Measurements from ENCODE around the gene BCR.
A peak's percentile ranks its signal among the peaks of the same experiment; 100 is the strongest.

Gene BCR

DNA sequence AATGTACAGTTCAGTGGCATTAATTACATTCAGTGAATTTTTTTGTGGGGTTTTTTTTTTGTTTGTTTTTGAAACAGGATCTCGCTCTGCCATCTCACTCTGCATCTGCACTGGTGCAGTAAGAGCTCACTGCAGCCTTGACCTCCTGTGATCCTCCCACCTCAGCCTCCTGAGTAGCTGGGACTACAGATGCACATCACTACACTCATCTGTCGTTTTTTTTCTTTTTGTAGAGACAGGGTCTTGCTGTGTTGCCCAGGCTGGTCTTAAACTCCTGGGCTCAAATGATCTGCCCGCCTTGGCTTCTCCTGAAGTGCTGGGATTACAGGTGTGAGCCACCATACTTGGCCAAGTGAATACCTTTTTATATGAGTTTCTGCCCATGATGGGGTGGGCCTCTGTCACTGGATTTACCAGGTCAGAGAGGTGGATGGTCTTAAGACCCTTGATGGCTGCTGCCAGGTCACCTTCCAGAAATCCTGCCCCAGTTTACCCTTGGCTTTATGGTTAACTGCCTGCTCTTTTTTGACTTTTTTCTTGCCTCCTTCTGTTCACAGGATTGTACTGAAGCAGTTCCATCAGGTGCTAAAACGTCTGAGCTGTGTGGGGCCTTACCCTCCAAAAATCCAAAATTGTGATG is 22.6 kb downstream of the BCR start:
- DNase-seq = no peak

DNA sequence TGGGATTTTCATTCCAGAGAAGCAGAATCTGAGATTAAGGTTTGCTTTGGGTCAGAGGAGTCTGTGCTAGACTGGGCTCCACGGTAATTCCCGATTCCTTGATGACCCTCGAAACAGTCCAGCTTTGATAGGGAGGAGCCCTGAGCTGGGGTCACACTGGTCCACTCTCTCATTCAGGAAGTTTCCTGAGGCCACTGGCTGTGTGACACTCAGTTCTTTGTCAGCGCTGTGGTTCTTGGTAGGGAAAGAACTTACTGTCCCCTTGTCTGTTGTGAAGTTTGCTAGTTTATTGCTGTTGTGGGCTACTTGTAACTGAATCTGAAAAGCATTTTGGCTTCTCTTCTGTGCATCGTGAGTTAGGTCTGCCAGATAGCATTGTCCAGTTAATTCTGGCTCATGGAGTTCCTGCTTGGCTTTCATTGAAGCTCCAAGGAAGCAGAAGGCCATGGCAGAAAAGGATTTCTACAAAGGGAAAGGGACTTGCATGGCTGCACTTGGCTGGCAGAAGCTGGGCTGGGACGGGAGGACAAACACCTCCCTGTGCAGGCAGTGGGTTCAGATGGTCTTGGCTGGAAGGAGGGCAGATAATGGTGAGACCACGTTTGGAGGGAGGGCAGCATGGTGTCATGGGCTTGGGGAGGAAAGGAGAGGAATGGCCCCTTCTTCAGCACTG is 23.3 kb downstream of the BCR start:
- no peak for DNase-seq

DNA sequence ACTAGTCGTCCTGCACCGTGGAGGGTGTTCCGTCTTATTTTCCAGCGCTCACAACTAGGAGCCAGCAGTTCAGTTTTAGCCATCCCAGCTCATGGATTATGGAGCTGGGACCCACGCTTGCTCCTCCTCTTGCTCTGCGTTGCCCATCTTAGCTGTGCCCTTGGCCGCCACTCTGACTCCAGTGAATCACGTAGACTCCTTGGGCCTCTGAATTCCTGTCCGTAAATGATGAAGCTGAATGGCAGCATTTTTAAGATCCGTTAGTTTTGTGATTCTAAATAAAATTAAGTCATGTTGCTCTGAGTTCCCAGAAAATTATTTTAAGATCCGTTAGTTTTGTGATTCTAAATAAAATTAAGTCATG is 23.8 kb downstream of the BCR start:
- DNase-seq = no peak

DNA sequence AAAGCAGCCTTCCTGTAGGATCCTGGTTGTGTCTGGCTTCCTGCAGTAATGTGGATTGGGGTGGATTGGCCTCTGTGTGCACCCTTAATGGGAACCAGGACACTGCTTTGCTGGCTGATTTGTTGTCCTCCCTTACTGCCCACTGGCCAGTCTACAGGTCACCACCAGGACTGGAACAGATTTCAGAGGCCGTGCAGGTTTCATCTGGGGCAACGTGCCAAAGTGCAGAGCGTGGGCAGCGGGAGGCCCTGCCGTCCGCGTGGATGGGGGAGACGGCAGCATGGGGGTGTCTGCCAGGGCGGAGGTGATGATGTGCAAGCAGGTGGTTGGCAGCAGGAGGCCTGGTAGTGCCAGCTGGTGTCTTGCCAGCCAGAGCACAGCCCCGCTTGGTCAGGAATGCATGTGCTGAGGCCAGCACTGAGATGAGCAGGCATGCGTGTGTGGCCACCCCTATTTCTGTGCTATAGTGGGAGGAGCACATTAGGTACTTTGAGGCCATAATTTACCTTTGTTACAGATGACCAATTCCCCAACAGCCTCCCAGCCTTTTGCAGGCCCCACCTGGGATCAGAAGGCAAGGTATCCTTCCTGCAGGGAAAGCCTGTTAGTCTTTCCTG is 24.3 kb downstream of the BCR start:
- DNase-seq = peak; percentile 50 to 56

DNA sequence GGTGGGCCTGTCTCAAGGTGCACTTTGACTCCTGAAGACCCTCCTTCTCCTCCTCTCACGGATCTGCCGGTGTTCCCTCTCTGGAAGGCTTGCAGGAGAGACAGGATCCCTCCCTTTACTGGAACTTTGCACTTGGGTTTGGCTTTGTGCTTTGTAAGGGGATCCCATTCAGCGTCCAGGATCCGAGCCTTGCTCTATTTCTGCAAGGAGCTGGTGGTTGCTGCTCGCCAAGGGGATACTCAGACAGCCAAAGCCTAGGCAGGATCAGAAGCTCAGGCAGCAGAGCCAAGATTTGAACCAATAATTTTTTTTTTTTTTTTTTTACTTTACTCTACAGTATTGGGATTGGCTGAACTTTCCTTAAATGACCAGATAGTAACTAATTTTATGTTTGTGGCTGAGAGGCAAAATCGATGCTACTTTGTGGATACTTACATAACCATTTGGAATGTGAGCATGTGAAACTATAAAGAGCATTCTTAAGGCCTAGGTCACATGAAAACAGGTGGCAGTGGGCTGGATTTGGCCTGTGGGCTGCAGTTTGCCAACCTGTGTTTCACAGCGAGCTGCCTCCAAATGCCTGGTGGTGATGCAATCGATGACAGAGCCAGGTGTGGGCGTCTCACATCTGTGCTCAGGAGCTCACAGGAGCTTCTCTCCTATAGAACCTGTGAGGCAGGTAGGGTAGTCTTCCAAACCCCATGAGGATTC is 25.2 kb downstream of the BCR start:
- DNase-seq = no peak

DNA sequence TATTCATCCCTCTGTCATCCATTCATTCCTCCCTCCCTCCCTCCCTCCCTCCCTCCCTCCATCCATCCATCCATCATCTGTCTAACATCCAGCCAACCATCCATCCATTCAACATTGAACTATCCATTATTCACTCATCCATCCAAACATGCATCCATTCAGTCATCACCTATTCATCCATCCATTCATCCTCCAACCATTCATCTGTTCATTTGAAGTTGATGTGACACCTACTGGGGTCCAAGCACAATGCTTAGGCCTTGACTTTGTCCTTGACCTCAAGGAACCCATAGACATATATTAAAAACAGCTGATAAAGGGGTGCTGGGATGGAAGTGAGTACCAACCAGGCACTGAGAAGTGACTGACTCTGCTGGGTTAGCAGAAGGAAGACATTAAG is 26.6 kb downstream of the BCR start:
- DNase-seq = no peak

DNA sequence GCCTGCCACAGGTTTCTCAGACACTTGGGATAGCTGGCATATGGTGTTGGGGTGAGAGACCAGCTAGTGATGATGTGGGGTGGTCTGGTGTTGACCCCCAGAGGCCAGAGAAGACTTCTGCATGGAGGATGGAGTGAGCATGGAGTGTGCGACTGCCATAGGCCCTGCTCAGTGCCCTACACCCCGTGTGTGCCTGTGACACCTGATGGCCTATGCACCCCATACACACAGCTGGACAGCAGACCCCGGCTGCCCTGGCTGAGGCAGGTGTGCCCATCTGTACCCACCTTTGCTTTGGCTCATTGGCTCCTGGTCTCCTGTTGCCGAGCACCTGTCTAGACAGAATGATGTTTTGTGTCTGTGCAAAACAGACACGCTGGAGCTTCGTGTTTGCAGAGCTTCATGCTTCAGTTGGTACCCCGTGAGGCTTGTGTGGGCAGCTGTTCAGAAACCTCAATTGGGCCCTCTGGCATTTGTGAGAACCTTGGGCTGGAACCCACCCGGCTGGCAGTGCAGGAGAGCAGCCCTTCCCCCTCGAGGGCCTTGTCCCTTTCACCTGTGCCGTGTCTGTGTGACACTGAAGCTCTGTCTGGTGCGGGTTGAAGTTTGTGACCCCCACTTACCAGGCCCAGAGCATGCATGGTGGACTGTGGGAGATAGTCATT is 27.6 kb downstream of the BCR start:
- DNase-seq = peak in 1 of 2 experiments; percentile 57

DNA sequence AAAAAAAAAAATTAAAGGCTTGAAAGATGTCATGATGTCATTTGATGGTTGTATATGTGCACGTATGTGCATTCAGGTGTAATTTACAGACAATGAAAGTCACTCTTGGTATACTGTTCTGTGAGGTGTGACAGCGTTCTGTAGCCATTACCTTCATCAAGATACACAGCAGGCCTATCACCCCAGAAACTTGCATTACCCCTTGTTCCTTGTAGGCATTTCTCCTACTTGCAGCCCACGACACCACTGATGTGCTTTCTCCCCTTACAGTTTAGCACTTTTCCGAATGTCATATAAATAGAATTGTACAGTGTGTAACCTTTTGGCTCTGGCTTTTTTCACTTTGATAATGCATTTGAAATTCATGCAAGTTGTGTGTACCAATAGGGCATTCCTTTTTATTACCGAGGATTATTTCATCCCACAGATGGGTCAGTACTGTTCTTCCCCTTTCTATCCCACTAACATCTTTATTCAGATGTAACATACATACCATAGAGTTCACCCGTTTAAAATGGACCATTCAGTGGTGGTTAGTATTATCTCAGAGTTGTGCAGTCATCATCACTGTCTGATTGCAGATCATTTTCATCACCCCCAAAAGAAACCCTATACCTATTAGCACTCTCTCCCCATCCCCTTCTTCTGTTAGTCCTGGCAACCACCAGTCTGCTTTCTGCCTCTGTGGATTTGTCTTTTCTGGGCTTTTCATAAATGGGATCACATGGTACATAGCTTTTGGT is 30.3 kb downstream of the BCR start:
- DNase-seq = no peak

DNA sequence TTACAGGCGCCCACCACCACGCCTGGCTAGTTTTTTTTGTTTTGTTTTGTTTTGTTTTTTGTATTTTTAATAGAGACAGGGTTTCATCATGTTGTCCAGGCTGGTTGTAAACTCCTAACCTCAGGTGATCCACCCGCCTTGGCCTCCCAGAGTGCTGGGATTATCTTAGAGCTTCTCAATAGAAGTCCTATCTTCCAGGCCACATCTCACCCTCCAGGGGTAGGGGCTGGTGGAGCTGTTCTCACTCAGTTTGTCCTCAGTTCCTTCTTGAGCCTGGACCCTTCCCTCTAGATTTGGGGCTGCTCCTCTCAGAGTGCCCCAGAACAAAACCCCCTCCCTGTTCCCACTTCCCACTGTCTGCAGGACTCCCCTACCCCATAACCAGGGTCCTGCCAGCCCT is 31.3 kb downstream of the BCR start:
- DNase-seq = no peak

DNA sequence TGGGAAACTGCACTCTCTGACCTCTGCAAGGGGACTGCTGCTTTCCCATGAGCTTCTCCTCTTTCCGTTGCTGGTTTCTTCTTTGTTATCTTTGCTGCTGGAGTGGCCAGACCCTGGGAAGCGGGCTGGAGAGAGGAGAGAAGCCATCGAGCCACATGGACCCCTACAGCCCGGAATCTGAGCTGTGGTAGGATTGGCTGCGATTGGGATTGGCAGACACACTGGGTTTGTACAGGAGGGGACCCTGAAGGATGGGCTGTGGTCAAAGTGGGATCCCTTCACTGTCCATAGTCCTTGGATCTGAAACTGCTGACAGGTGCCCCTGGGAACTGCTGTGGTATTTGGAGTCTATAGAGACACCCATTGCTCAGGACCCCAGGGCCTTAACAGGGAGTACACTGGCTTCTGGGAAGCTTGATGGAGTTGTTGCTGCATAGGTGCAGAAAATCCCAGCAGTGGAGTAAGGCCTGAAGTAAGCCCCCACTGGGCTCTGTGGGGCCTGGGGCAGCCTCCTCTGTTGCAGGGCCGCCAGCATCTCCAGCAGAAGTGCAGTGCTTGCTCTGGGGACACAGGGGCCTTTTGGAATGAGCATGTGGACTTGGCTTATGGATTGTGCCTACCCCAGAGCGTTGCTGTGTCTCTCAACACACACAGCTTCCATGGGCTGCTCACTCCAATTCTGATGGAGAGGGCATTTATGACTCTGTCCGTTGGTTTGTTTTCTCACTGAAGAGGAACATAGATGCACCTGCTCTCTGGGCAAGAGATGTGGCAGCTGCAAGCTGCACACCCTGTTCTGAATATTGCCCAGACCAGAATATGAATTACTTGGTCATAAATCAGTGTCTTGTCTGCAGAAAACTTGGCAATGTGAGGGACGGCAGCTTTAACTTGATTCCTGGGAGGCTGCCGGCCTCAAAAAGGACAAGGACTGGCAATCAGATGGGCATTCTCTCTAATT is 32.0 kb downstream of the BCR start:
- DNase-seq = no peak

DNA sequence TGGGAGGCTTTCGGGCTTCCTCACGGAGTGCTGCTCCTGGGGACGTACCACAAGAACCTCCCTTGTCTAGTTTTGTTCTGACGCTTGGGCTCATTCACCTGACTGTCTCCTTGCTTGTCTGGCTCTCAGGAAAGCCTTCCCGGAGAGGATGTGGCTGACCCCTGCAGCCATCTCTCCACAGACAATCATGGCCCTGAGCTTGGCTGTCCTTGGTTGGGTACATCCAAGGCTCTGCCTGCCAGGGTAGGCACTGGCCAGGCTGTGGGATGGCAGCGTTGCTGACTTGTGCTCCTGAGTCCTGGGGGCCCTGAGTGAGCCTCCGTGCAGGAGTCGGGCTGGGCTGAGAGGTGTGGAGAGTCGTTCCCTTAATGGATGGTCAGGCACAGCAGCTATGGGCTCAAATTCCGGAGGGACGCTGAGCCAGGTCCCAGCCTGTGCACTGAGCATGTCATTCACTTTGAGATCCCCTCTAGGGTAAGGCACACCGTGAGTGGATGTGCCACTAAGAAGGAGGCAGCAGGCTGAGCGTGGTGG is 32.8 kb downstream of the BCR start:
- DNase-seq = no peak

DNA sequence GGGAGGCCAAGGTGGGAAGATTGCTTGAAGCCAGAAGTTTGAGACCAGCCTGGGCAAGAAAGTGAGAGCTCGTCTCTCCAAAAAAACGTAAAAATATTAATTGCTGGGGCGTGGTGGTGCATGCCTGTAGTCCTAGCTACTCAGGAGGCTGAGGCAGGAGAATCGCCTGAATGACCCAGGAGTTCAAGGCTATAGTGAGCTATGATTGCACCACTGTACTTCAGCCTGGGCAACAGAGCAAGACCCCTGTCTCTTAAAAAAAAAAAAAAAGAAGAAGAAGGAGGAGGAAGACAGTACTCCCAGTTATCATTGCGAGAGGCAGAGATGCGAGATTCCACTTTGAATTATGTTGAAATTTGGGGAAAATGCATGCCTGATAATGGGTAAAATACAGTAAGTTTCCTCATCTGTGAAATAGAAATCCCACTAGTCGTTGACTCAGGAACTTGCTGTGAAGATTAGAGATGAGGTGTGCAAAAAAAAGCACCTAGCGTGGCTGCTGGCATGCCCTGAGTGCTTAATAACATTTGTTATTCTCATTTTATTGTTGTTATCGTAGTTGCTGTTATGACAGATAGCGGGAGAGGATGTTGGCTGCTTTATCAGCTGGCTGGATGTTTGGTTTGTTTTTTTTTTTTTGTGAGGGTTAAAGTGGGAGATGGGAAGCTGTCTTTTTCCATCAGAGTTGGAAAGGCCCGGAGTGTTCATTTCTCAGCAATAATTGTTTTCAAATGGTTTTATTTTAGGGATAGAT is 33.4 kb downstream of the BCR start:
- DNase-seq = no peak

DNA sequence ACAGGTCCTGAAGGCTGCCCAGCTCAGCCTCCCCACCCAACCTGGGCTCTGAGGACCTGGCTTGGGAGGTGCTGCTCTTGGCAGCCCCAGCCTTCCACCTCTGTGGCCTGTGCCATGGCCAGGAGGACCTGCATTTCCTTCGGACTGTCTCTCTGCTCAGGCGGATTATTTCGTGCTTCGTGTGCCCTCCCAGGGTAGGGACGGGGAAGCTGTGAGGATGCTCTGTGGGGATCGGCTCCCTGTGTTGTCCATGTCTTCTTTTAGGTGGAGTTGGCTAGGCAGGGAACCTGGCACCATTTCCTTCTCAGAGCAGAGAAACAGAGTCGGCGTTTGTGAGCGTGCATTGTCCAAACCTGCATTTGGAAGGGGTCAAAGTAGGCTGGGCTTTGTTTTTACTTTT is 34.1 kb downstream of the BCR start:
- DNase-seq = no peak

DNA sequence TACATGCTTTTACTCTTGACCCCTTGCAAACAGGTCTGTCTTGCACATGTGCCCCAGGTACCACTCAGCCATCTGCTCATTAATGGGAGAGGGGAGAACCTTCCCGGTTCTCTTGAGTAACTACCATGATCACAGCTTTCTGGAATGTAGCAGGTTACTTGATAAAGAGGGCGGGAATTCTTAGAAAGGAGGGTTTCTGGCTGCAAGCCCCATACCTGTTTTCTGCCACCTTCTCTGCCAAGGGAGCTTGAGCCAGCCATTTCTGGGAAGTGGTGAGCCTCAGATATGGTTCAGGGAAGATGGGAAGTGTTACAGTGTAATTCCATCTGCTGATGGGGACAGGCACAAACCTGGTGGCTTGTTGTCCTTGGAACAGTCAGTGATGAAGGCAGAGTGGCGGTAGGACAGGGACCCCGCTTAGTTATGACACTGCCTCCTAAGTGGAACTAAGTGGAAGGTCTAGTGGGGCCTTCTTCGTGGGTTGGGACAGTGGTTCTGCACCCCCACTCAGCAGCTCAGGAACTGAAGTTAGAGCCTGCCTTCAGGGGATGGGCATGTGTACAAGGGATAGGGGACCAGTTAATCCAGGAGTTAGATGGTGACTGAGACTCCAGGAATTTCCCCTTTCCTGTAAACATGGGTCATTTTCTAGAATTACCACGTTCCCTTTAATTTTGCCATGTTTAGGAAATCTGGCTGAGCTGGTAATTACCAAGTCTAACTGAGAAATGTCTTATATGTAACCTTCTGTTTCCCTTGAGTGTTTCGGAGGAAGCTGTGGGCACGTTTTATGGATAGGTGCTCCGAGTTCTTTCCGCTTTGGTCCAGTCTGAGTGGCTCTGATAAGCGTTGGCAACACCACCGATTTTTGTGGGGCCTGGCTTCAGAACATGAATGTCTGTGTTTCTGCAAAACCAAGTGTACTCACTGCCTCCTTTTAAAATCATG is 35.3 kb downstream of the BCR start:
- DNase-seq = no peak

DNA sequence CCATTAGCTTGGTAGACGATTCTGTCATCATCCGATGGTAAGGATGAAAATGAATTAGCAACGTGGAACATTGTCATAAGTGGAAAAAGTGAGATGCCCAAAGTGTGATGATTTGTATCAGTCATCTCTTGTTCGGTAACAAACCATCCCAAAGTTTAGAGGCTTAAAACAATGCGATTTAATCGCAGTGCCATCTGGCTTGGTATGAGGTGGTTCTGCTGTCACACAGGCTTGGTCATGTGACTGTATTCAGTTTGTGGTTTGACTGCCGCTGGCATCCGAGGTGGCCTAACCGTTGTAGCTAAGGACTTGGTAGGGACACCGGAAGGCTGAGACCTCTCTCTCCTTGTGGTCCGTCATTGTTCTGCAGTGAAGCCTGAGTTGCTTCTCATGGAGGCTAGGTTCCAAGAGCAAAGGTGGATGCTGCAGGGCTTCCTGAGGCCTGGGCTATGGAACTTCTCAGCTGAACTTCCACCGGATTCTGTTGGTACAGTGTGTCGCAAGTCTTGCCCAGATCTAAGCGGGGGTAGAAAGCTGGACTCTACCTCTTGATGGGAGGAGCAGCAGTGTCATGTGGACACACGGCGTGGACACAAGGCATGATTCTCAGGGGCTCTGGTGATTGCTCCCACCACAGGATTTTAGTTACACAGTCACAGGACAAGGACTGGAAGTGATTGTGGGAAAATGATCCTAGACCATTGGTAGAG is 36.3 kb downstream of the BCR start:
- peak in 1 of 2 experiments; percentile 59 for DNase-seq

DNA sequence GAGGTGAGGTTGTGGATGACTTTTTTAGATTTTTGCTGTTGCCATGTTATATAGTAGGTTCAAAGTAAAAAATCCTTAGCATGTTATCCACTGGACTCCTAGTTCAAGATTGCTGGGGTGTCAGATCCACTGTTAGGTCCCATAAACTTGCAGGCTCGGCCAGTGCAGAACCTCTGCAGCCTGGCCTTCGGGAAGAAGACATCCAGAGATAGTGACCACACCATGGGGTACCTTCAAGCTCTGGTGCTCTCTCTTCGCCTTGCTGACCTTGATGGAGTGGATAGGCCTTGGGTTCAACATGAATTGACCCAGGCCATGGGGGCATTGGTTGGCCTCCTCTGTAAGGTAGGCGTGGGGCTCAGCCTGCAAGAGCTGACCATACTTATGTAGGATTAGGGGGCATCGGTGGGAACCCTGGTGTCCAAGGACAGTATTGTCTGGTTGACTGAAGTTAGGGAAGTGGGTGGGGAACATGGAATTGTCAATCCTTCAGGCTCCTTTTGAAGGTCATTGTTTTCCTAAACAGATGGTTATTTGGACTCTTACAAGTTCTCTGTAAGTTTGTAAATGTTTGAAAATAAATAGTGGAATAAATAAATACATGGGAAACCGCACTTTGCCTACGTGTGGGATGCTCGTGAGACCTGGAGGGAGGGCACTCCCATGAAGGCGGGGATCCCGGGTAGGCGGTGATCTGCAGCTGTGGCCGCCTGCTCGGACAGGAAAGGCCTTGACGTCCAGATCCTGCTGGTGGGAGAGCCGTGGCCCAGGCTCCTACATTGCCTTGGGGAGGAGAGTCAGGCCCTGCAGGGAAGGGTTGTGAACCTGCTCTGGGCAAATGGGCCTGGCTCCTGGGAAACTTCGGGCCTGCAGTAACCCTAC is 37.1 kb downstream of the BCR start:
- no peak for DNase-seq

Measured in NCI-H524 (cell line).